ENCODE results near the gene PALLD. TPM values are rescaled to one million over a fixed set of nuclear protein-coding genes. Genes with fewer than 3 reads are reported as not detected.

PALLD gene
- total RNA-seq, 4 donors from 2014 or later, result 93.3 to 214 (median 174) TPM

- no peaks in the 10 kb centered on the region for H3K9me3 ChIP-seq
- H3K4me1 ChIP-seq, result peaks cover 0 to 9% (median 3%) of the 10 kb centered on the region in 4 donors
- H3K4me3 ChIP-seq, result no peak overlapping the region
- H3K27me3 ChIP-seq, result no peaks in the 10 kb centered on the region
- peak overlapping the region in 1 of 4 donors; percentile 11 for H3K27ac ChIP-seq
- H3K36me3 ChIP-seq, result no peaks in the 10 kb centered on the region
- TF ChIP-seq POLR2A (IDR thresholded peaks at IDR 0.05) (no peak), EP300 (IDR thresholded peaks at IDR 0.05) (no peak), CTCF (IDR thresholded peaks at IDR 0.05) (no peak)
- DNase-seq (ENCODE audit: low spot score in 2 of 2), result no peak
- WGBS, 2 donors, result 89 to 94% methylated on average over 3 of the region's 3 CpGs
Observed at GRCh38 chr4:168643796-168644159, 146.9 kb downstream of the PALLD start.

- DNase-seq (ENCODE audit: low spot score in 2 of 2), result no peak
- Histone ChIP-seq H3K9me3 (no peaks in the 10 kb centered on the region), H3K36me3 (no peaks in the 10 kb centered on the region), H3K27me3 (no peaks in the 10 kb centered on the region), H3K27ac (no peak overlapping the region), H3K4me1 (peaks cover 0 to 9% (median 3%) of the 10 kb centered on the region in 4 donors), H3K4me3 (no peak overlapping the region)
- WGBS, 2 donors, result 61 to 73% methylated on average over 7 of the region's 7 CpGs
- TF ChIP-seq CTCF (IDR thresholded peaks at IDR 0.05) (no peak), EP300 (IDR thresholded peaks at IDR 0.05) (no peak), POLR2A (IDR thresholded peaks at IDR 0.05) (no peak)
Observed at GRCh38 chr4:168646001-168646768, 149.3 kb downstream of the PALLD start.

- TF ChIP-seq CTCF (IDR thresholded peaks at IDR 0.05) (no peak), POLR2A (IDR thresholded peaks at IDR 0.05) (no peak), EP300 (IDR thresholded peaks at IDR 0.05) (no peak)
- DNase-seq (ENCODE audit: low spot score in 2 of 2), result no peak
- H3K27ac ChIP-seq, result no peak overlapping the region
- H3K4me3 ChIP-seq, result no peak overlapping the region
- H3K27me3 ChIP-seq, result no peaks in the 10 kb centered on the region
- 46 to 48% methylated on average over 8 of the region's 8 CpGs for WGBS, 2 donors
- no peaks in the 10 kb centered on the region for H3K9me3 ChIP-seq
- H3K36me3 ChIP-seq, result no peaks in the 10 kb centered on the region
- peaks cover 0 to 8% (median 1%) of the 10 kb centered on the region in 4 donors for H3K4me1 ChIP-seq
Observed at GRCh38 chr4:168647646-168648375, 151.0 kb downstream of the PALLD start.

- peaks cover 0 to 1% (median 0%) of the 10 kb centered on the region in 4 donors for H3K4me1 ChIP-seq
- no peak overlapping the region for H3K4me3 ChIP-seq
- WGBS, 2 donors, result 61 to 80% methylated on average over 3 of the region's 3 CpGs
- no peaks in the 10 kb centered on the region for H3K9me3 ChIP-seq
- DNase-seq (ENCODE audit: low spot score in 2 of 2), result no peak
- H3K27ac ChIP-seq, result no peak overlapping the region
- H3K27me3 ChIP-seq, result no peaks in the 10 kb centered on the region
- no peak for TF ChIP-seq POLR2A (IDR thresholded peaks at IDR 0.05)
- H3K36me3 ChIP-seq, result no peaks in the 10 kb centered on the region
Observed at GRCh38 chr4:168648494-168648893, 151.6 kb downstream of the PALLD start.

GRCh38 chr4:168648929-168649328, 152.1 kb downstream of the PALLD start:
- Histone ChIP-seq H3K27ac (no peak overlapping the region), H3K36me3 (no peaks in the 10 kb centered on the region), H3K4me1 (no peaks in the 10 kb centered on the region), H3K9me3 (no peaks in the 10 kb centered on the region), H3K27me3 (no peaks in the 10 kb centered on the region), H3K4me3 (no peak overlapping the region)
- WGBS, 2 donors, result 55 to 61% methylated on average over 3 of the region's 3 CpGs
- TF ChIP-seq CTCF (IDR thresholded peaks at IDR 0.05) (no peak), POLR2A (IDR thresholded peaks at IDR 0.05) (no peak), EP300 (IDR thresholded peaks at IDR 0.05) (no peak)
- DNase-seq (ENCODE audit: low spot score in 2 of 2), result no peak
